Testis (tissue), 3 donors: ENCODE results near the gene ABTB1. TPM values are rescaled to one million over a fixed set of nuclear protein-coding genes. Genes with fewer than 3 reads are reported as not detected.

ENCODE experiments used
- DNase-seq: peaks from one replicate; pipeline ENCODE4 v3.0.0-alpha.2; 2019
- H3K27ac ChIP-seq, 2 donors: fragments of 200-600 bp; sonication (generic); one replicate each; pipeline ENCODE4 v1.5.1; 2019
- H3K27me3 ChIP-seq: fragments of 200-600 bp; sonication (generic); one replicate; pipeline ENCODE4 v1.5.1; 2019
- H3K36me3 ChIP-seq: fragments of 200-600 bp; sonication (generic); one replicate; pipeline ENCODE4 v1.5.1; 2017; ENCODE audit warnings: low read depth; ENCODE audit errors: missing control alignments
- H3K4me1 ChIP-seq: fragments of 200-600 bp; sonication (generic); one replicate; pipeline ENCODE4 v1.5.1; 2019
- H3K4me3 ChIP-seq, 2 donors: fragments of 200-600 bp; sonication (generic); one replicate each; pipeline ENCODE4 v1.5.1; 2017 to 2019
- H3K9me3 ChIP-seq: fragments of 200-600 bp; sonication (generic); one replicate; pipeline ENCODE4 v1.5.1; 2017
- POLR2A ChIP-seq: fragments of 450-650 bp; IDR thresholded peaks from one replicate; pipeline ENCODE4 v1.6.1; 2017; ENCODE audit warnings: antibody characterized with exemption, mild to moderate bottlenecking, moderate library complexity
- WGBS, 2 donors: methylation state at CpG; one replicate each; pipeline ENCODE4 v1.1.5; 2018; 5-methylcytosine and 5-hydroxymethylcytosine counted together
- intact Hi-C: fragments of 100-400 bp; cut with DNase I; formaldehyde crosslinking; loops from one replicate; pipeline ENCODE4 v1.15.1; 2023; ENCODE audit warnings: low total_unique reads
- polyA plus RNA-seq: library from polyadenylated mRNA; stranded (reverse); fragments of 350-450 nt; fragmentation: Illumina TruSeq; extraction: RNeasy Lipid Tissue Mini Kit (QIAGEN cat#74804); gene quantifications from one replicate; pipeline ENCODE4 v1.2.3, GENCODE V29; 2014; ENCODE audit warnings: low read depth, low replicate concordance; ENCODE audit not compliant: insufficient read depth
- total RNA-seq, 2 donors: library from RNA; depleted of rRNA; stranded (reverse); fragments of >200 nt; gene quantifications; one replicate each; pipeline ENCODE4 v1.2.3, GENCODE V29; 2016
- TF ChIP-seq, protein P1 (sequence below), 3 experiments: fragments of 450-650 bp in 2 of 3; fragments of 200-600 bp in 1 of 3; sonication (generic) in 1 of 3; IDR thresholded peaks; one replicate each; pipeline ENCODE4 v1.5.1; 2016 to 2019; ENCODE audit warnings: antibody characterized with exemption in 3 of 3, mild to moderate bottlenecking in 2 of 3, moderate library complexity in 1 of 3

ABTB1 gene
- total and polyA plus RNA-seq, 3 donors from 2014 or later, result 16.7 to 39.1 (median 28.7) TPM

DNA sequence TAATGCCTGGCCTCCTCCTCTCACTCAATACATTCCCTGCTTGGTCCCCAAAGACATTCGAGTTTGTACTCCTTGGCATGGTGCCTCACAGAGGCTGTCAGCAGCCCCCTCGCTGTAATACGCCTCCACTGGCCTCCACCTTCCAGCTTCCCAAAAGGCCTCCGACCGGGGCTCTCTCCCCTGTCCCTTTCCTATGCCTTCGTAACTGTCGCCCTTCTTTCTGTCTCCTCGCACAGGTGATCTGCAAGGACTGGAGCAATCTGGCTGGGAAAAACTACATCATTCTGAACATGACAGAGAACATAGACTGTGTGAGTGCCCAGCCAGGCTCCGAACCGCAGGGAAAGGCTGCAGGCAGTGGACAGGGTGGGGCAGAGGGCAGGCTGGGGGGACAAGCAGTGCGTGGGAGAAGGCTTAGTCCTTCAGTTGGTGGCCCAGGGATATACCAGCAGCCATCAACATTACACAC lies 10.7 kb upstream of the ABTB1 start:
- Histone ChIP-seq H3K36me3 (no peaks in the 10 kb centered on the region), H3K27me3 (no peaks in the 10 kb centered on the region), H3K4me3 (no peak overlapping the region), H3K4me1 (no peaks in the 10 kb centered on the region), H3K9me3 (no peaks in the 10 kb centered on the region), H3K27ac (no peak overlapping the region)
- intact Hi-C loops, result no loop called here
- WGBS, 2 donors, result 86% methylated on average over 11 of the region's 11 CpGs
- DNase-seq, result no peak
- TF ChIP-seq, protein P1, sequence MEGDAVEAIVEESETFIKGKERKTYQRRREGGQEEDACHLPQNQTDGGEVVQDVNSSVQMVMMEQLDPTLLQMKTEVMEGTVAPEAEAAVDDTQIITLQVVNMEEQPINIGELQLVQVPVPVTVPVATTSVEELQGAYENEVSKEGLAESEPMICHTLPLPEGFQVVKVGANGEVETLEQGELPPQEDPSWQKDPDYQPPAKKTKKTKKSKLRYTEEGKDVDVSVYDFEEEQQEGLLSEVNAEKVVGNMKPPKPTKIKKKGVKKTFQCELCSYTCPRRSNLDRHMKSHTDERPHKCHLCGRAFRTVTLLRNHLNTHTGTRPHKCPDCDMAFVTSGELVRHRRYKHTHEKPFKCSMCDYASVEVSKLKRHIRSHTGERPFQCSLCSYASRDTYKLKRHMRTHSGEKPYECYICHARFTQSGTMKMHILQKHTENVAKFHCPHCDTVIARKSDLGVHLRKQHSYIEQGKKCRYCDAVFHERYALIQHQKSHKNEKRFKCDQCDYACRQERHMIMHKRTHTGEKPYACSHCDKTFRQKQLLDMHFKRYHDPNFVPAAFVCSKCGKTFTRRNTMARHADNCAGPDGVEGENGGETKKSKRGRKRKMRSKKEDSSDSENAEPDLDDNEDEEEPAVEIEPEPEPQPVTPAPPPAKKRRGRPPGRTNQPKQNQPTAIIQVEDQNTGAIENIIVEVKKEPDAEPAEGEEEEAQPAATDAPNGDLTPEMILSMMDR (IDR thresholded peaks at IDR 0.05), result no peak
- no peak for TF ChIP-seq POLR2A

DNA sequence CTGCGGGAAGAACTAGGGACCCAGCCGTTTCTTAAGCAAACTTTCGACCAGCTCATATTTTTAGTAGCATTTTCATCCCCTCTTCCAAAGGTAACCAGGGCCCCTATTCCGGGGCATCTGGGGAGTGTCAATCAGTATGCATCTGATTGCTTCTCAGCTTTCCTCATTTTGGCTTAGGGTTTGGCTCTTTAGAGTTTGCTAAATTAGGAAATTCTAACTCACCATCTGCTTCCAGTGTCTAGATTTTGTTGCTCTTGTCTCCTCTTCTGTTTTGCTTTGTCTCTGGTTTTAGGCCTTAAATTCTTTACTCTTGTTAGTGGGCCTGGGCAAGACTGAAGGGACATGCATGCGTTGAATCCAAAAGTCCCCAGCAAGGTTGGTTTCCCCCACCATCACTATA lies 9.6 kb upstream of the ABTB1 start:
- Histone ChIP-seq H3K27me3 (no peaks in the 10 kb centered on the region), H3K27ac (no peak overlapping the region), H3K9me3 (no peaks in the 10 kb centered on the region), H3K4me1 (no peaks in the 10 kb centered on the region), H3K4me3 (no peak overlapping the region), H3K36me3 (no peaks in the 10 kb centered on the region)
- no peak for DNase-seq
- intact Hi-C loops, result no loop called here
- 85 to 90% methylated on average over 5 of the region's 5 CpGs for WGBS, 2 donors
- TF ChIP-seq POLR2A, result no peak

DNA sequence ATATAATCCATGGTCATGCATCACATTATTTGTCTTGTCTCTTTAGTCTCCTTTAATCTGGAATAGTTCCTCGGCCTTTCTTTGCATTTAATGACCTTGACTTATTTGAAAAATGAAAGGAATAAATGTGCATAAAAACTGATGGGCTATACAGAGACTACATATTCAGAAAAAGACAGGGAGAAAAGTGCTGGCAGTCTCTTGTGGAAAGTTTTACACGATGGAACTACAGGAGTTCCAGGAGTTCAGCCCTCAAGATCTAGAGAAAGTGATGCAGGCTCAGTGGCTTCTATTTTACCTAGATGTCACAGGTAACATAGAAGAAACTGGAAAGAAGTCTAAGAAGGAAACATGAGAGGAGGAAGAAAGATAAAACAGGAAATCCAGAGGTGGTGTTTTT lies 7.6 kb upstream of the ABTB1 start:
- H3K4me3 ChIP-seq, result no peak overlapping the region
- DNase-seq, result no peak
- 69 to 74% methylated on average over 2 of the region's 2 CpGs for WGBS, 2 donors
- H3K36me3 ChIP-seq, result no peaks in the 10 kb centered on the region
- H3K27me3 ChIP-seq, result no peaks in the 10 kb centered on the region
- TF ChIP-seq POLR2A, result no peak
- TF ChIP-seq, protein P1 (IDR thresholded peaks at IDR 0.05), result no peak
- H3K27ac ChIP-seq, result no peak overlapping the region
- intact Hi-C loops, result no loop called here
- no peaks in the 10 kb centered on the region for H3K9me3 ChIP-seq
- no peaks in the 10 kb centered on the region for H3K4me1 ChIP-seq

DNA sequence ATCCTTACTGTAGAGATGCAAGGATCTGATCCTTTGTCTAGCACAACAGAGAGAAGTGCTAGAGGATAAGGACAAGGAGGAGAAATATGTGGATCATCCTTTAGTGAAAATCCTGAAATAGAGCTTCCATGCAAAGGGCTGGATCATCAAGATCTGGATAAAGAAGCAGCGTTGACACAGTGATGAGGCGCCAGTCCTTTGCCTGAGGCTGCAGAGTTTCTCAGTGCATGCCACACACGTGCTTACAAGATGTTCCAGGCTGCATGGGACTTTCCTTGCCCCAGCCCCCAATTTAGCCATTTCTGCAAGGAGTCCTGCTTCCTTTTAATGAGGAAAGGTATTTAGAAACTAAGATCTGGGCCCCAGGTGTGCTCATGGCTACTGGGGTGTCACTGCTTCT lies 7.2 kb upstream of the ABTB1 start:
- H3K4me1 ChIP-seq, result no peaks in the 10 kb centered on the region
- WGBS, 2 donors, result 95% methylated on average over 3 of the region's 3 CpGs
- no peak overlapping the region for H3K27ac ChIP-seq
- H3K9me3 ChIP-seq, result no peaks in the 10 kb centered on the region
- intact Hi-C loops, result no loop called here
- no peak for TF ChIP-seq POLR2A
- TF ChIP-seq, protein P1 (IDR thresholded peaks at IDR 0.05), result no peak
- H3K27me3 ChIP-seq, result no peaks in the 10 kb centered on the region
- H3K36me3 ChIP-seq, result no peaks in the 10 kb centered on the region
- H3K4me3 ChIP-seq, result no peak overlapping the region
- no peak for DNase-seq

DNA sequence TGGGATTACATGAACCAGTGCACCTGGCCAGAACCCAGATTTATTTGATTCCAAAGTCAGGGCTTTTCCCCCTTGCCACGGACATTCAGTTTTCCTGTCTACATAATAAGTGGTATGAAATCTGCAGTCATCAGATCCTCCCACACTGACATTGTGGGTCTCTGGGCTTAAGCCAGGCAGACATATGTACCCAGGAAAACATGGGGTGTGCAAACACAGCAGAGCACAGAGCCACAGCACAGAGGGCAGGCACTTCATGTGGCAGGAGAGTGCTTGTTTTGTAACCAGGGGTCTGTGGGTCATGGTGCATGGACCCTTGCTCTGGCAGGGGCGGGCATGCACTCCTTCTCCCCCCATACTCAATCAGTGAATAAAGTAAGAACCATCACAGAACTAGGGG lies 6.1 kb upstream of the ABTB1 start:
- Histone ChIP-seq H3K36me3 (no peaks in the 10 kb centered on the region), H3K27me3 (no peaks in the 10 kb centered on the region), H3K9me3 (no peaks in the 10 kb centered on the region), H3K4me1 (peaks cover 4% of the 10 kb centered on the region), H3K4me3 (no peak overlapping the region), H3K27ac (no peak overlapping the region)
- WGBS, 2 donors, result 87 to 100% methylated on average over 1 to 2 of the region's 2 CpGs
- intact Hi-C loops, result no loop called here
- TF ChIP-seq POLR2A, result no peak
- TF ChIP-seq, protein P1 (IDR thresholded peaks at IDR 0.05), result no peak
- DNase-seq, result no peak
